Adrenal gland (tissue), 12 donors: ENCODE results near the gene PIK3C2G. TPM values are rescaled to one million over a fixed set of nuclear protein-coding genes. Genes with fewer than 3 reads are reported as not detected.

Experiments
- DNase-seq, 7 donors: peaks; one replicate each; pipeline ENCODE4 v3.0.0-alpha.2; 2019 to 2020
- H3K27ac ChIP-seq, 5 donors: fragments of 200-600 bp; sonication (generic) in 4 of 5; 1 replicate in 3 of 5; 2 replicates in 2 of 5; pipeline versions ENCODE4 v1.5.1 to v1.8.0; 2016 to 2020; ENCODE audit warnings: mild to moderate bottlenecking in 1 of 5
- H3K27me3 ChIP-seq: fragments of 200-600 bp; 2 replicates; pipeline ENCODE4 v1.8.0; 2021
- H3K36me3 ChIP-seq, 2 donors: fragments of 200-600 bp; replicated peaks in 1 of 2; 1 replicate in 1 of 2; 2 replicates in 1 of 2; pipeline versions ENCODE4 v1.5.1 to v1.8.0; 2018 to 2022
- H3K4me1 ChIP-seq, 2 donors: fragments of 200-600 bp; replicated peaks in 1 of 2; 1 replicate in 1 of 2; 2 replicates in 1 of 2; pipeline versions ENCODE4 v1.5.1 to v1.8.0; 2018 to 2021
- H3K4me3 ChIP-seq, 4 donors: fragments of 200-600 bp; sonication (generic) in 3 of 4; one replicate each; pipeline ENCODE4 v1.5.1; 2016 to 2018
- H3K9me3 ChIP-seq, 3 donors: fragments of 200-600 bp; sonication (generic) in 1 of 3; replicated peaks in 1 of 3; 1 replicate in 2 of 3; 2 replicates in 1 of 3; pipeline versions ENCODE4 v1.5.1 to v1.8.0; 2016 to 2021
- POLR2A ChIP-seq, 2 donors: fragments of 450-650 bp; IDR thresholded peaks; one replicate each; pipeline ENCODE4 v1.6.1; 2017; ENCODE audit warnings: antibody characterized with exemption in 2 of 2, mild to moderate bottlenecking in 2 of 2, moderate library complexity in 1 of 2
- WGBS, 4 donors: extraction: QIAGEN DNeasy Blood & Tissue Kit in 2 of 4; methylation state at CpG; one replicate each; pipeline versions ENCODE4 v1.1.5 to v1.1.7; 2013 to 2017; 5-methylcytosine and 5-hydroxymethylcytosine counted together
- intact Hi-C, 2 donors: fragments of 100-400 bp; cut with DNase I; formaldehyde crosslinking; loops; one replicate each; pipeline versions ENCODE4 v1.14.1 to v1.15.0; 2022 to 2023
- polyA plus RNA-seq, 3 donors: library from polyadenylated mRNA; stranded (reverse); fragments of 200-250 nt in 2 of 3; fragments of 350-450 nt in 1 of 3; fragmentation: Illumina TruSeq in 1 of 3; extraction: RNeasy Lipid Tissue Mini Kit (QIAGEN cat#74804) in 1 of 3; gene quantifications; one replicate each; pipeline ENCODE4 v1.2.3, GENCODE V29; 2013 to 2014
- total RNA-seq, 9 donors: library from RNA; depleted of rRNA in 4 of 9; stranded (reverse); fragments of >200 nt in 4 of 9; fragments of 120-200 nt in 1 of 9; fragmentation: NEBNext Ultra II Directional in 1 of 9; extraction: Animal tissue kit (Norgen Biotek cat#: 25700) in 1 of 9; gene quantifications; one replicate each; pipeline versions ENCODE4 v1.1.0 to v1.2.4, GENCODE V29; 2013 to 2023
- TF ChIP-seq, protein P1 (sequence below), 6 experiments: fragments of 450-650 bp in 4 of 6; fragments of 200-600 bp in 2 of 6; sonication (generic) in 1 of 6; IDR thresholded peaks; 1 replicate in 5 of 6; 2 replicates in 1 of 6; pipeline versions ENCODE4 v1.5.1 to v1.8.0; 2016 to 2021; ENCODE audit warnings: antibody characterized with exemption in 6 of 6, mild to moderate bottlenecking in 2 of 6, moderate library complexity in 1 of 6
- donor health status: healthy with polysubstance abuse.
- donor health status: Bipolar disorder and iron deficiency.
- donor health status: DM: yes; HTN: yes; CAD: no.
- donor health status: DM: no; HTN: no; CAD: no.
- donor health status: DM: no; HTN: no; CAD: no.
- donor health status: DM: yes; HTN: yes; CAD: no.

The PIK3C2G gene
- total and polyA plus RNA-seq, 12 donors: 0.11 to 1.3 (median 0.54) TPM

DNA sequence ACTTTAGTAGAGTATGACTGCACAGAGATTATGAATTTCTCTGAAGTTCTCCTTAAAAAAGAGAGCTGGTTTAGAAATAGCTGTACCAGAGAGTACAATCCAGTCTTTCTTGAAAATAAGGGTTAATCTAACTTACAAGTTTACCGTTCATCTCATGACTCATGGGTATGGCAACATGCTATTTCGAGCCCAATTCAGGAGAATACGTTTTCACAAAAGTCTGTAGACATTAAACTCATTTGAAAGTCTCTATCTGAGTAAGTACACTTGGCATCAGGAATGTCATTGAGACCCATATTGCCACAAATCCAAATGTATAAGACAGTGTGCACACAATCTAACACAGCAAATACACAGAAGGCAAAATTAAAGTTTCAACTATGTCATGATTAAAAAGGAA is 160.5 kb downstream of the PIK3C2G start:
- Histone ChIP-seq H3K36me3 (no peaks in the 10 kb centered on the region), H3K4me3 (no peak overlapping the region), H3K9me3 (no peaks in the 10 kb centered on the region), H3K27me3 (no peaks in the 10 kb centered on the region), H3K27ac (no peak overlapping the region), H3K4me1 (no peaks in the 10 kb centered on the region)
- WGBS, 4 donors: 31 to 45% (median 38%) methylated on average over 3 of the region's 3 CpGs
- intact Hi-C loops: no loop called here
- DNase-seq: no peak
- TF ChIP-seq, protein P1, sequence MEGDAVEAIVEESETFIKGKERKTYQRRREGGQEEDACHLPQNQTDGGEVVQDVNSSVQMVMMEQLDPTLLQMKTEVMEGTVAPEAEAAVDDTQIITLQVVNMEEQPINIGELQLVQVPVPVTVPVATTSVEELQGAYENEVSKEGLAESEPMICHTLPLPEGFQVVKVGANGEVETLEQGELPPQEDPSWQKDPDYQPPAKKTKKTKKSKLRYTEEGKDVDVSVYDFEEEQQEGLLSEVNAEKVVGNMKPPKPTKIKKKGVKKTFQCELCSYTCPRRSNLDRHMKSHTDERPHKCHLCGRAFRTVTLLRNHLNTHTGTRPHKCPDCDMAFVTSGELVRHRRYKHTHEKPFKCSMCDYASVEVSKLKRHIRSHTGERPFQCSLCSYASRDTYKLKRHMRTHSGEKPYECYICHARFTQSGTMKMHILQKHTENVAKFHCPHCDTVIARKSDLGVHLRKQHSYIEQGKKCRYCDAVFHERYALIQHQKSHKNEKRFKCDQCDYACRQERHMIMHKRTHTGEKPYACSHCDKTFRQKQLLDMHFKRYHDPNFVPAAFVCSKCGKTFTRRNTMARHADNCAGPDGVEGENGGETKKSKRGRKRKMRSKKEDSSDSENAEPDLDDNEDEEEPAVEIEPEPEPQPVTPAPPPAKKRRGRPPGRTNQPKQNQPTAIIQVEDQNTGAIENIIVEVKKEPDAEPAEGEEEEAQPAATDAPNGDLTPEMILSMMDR (IDR thresholded peaks at IDR 0.05): no peak
- TF ChIP-seq POLR2A (IDR thresholded peaks at IDR 0.05): no peak

DNA sequence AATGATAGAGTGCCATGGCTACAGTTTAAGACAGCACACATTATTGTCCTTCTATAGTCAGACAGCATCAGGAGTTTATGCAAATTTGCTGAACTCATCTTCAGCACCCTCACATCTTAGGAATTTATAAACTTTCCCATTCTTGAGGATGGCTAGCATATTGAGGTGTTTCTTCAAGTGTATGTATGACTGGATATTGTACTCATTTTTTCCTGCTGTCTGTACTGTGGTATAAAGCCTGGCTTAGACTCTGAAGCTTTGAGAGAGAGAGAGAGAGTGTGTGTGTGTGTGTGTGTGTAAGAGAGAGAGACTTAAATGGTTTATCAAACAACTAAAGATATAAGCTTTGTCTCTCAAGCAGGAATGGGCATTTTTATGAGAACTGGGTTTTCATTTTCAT is 161.6 kb downstream of the PIK3C2G start:
- Histone ChIP-seq H3K4me3 (no peak overlapping the region), H3K36me3 (no peaks in the 10 kb centered on the region), H3K4me1 (no peaks in the 10 kb centered on the region), H3K27me3 (no peaks in the 10 kb centered on the region), H3K9me3 (no peaks in the 10 kb centered on the region), H3K27ac (no peak overlapping the region)
- intact Hi-C loops: no loop called here
- no peak for DNase-seq
- TF ChIP-seq, protein P1 (IDR thresholded peaks at IDR 0.05): no peak
- no peak for TF ChIP-seq POLR2A (IDR thresholded peaks at IDR 0.05)

DNA sequence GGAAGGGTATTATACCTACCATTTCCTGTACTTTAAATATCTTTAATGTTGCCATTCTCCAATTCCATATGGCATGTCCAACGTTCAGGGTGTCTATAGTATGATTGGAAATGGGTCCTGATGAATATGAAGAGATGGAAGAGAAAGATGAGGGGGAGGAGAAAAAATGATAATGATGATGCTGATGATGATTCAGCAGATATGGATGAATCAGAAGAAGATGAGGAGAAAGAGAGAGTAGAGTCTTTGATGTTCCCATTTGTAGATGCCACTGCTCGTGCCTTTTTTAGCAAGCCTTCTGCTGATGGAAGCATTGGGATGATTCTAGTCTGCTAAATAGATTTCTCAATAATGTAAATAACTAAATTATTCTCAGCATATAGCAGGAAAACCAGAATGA is 163.5 kb downstream of the PIK3C2G start:
- Histone ChIP-seq H3K4me1 (no peaks in the 10 kb centered on the region), H3K27ac (no peak overlapping the region), H3K36me3 (no peaks in the 10 kb centered on the region), H3K9me3 (no peaks in the 10 kb centered on the region), H3K27me3 (no peaks in the 10 kb centered on the region), H3K4me3 (no peak overlapping the region)
- no peak for DNase-seq
- 77 to 96% (median 85%) methylated on average over 2 of the region's 2 CpGs for WGBS, 4 donors
- intact Hi-C loops: no loop called here
- TF ChIP-seq, protein P1 (IDR thresholded peaks at IDR 0.05): no peak
- TF ChIP-seq POLR2A (IDR thresholded peaks at IDR 0.05): no peak

DNA sequence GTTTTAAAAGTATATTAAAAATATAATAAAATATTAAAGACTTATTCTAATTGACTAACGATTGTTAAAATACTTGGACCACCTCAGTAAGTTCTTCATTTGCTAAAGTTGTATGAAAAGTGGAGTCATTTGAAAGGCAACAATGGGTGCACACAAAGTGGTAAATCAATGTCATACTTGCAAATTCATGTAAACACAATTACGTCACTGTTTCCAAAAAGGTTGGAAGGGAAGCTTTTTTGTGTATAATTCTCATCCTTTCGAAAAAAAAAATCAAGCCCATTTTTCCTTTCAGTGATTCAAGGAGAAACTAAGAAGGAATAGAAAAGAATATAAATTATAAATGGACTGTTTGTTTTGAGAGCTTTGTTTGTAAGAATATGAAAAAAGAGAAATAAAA is 166.2 kb downstream of the PIK3C2G start:
- intact Hi-C loops: no loop called here
- WGBS, 4 donors: 68 to 80% (median 73%) methylated on average over 3 of the region's 3 CpGs

More for the DNA sequence above, 166.2 kb downstream of the PIK3C2G start:
- no peaks in the 10 kb centered on the region for H3K27me3 ChIP-seq
- no peak for DNase-seq
- no peak overlapping the region for H3K27ac ChIP-seq
- no peaks in the 10 kb centered on the region for H3K36me3 ChIP-seq
- no peak overlapping the region for H3K4me3 ChIP-seq
- TF ChIP-seq, protein P1 (IDR thresholded peaks at IDR 0.05): no peak
- TF ChIP-seq POLR2A (IDR thresholded peaks at IDR 0.05): no peak
- H3K4me1 ChIP-seq: peaks cover 6 to 15% of the 10 kb centered on the region in 2 donors
- no peaks in the 10 kb centered on the region for H3K9me3 ChIP-seq
